SK-N-SH treated with all-trans-retinoic acid at 6 μM for 48 hours (cell line): ENCODE data around the gene CCDC87.

Experiments
- ATAC-seq: fragments of 200-7000 bp; cut with Tn5 transposase; 3 replicates; pipeline ENCODE4 v1.9.1; 2020; ENCODE audit warnings: mild to moderate bottlenecking, moderate library complexity
- ARNTL ChIP-seq: fragments of 450-650 bp; formaldehyde crosslinking; IDR thresholded peaks from 2 replicates; pipeline ENCODE4 v1.5.0; 2020; ENCODE audit warnings: low read depth, mild to moderate bottlenecking, moderate library complexity, borderline replicate concordance
- BACH2 ChIP-seq: fragments of 250-450 bp; sonication (Bioruptor Pico); IDR thresholded peaks from 2 replicates; pipeline ENCODE4 v1.9.0; 2021; ENCODE audit warnings: mild to moderate bottlenecking, borderline replicate concordance
- CSDC2 ChIP-seq: fragments of 250-450 bp; sonication (Bioruptor Pico); IDR thresholded peaks from 2 replicates; pipeline ENCODE4 v1.5.0; 2020; ENCODE audit warnings: mild to moderate bottlenecking, moderate library complexity
- CSRNP3 ChIP-seq: fragments of 250-450 bp; sonication (Bioruptor Pico); IDR thresholded peaks from 2 replicates; pipeline ENCODE4 v1.5.1; 2021; ENCODE audit warnings: mild to moderate bottlenecking, moderate library complexity
- ESRRG ChIP-seq: fragments of 250-450 bp; sonication (Bioruptor Pico); IDR thresholded peaks from 2 replicates; pipeline ENCODE4 v1.6.1; 2021; ENCODE audit warnings: mild to moderate bottlenecking
- GLIS3 ChIP-seq: fragments of 250-450 bp; sonication (Bioruptor Pico); IDR thresholded peaks from 2 replicates; pipeline ENCODE4 v1.5.0; 2020; ENCODE audit warnings: mild to moderate bottlenecking, moderate library complexity
- ISL1 ChIP-seq: fragments of 250-450 bp; sonication (Bioruptor Pico); IDR thresholded peaks from 2 replicates; pipeline ENCODE4 v2.1.2; 2022; ENCODE audit warnings: mild to moderate bottlenecking, moderate library complexity
- OSR1 ChIP-seq: fragments of 250-450 bp; sonication (Bioruptor Pico); IDR thresholded peaks from 2 replicates; pipeline ENCODE4 v1.8.0; 2022; ENCODE audit warnings: moderate library complexity, mild to moderate bottlenecking, inconsistent platforms
- PPARA ChIP-seq: fragments of 250-450 bp; sonication (Bioruptor Pico); IDR thresholded peaks from 2 replicates; pipeline ENCODE4 v1.5.0; 2020; ENCODE audit warnings: mild to moderate bottlenecking, borderline replicate concordance
- RARB ChIP-seq: fragments of 250-450 bp; sonication (Bioruptor Pico); IDR thresholded peaks from 2 replicates; pipeline ENCODE4 v1.8.0; 2021; ENCODE audit warnings: mild to moderate bottlenecking, moderate library complexity
- SNAI2 ChIP-seq: fragments of 250-450 bp; sonication (Bioruptor Pico); IDR thresholded peaks from 2 replicates; pipeline ENCODE4 v1.5.0; 2020; ENCODE audit warnings: mild to moderate bottlenecking, moderate library complexity
- TCF4 ChIP-seq: fragments of 250-450 bp; sonication (Bioruptor Pico); IDR thresholded peaks from 2 replicates; pipeline ENCODE4 v1.8.0; 2021; ENCODE audit warnings: mild to moderate bottlenecking, moderate library complexity, borderline replicate concordance
- TOX ChIP-seq: fragments of 250-450 bp; sonication (Bioruptor Pico); IDR thresholded peaks from 2 replicates; pipeline ENCODE4 v1.8.0; 2021; ENCODE audit warnings: mild to moderate bottlenecking, moderate library complexity, borderline replicate concordance
- ZC3H10 ChIP-seq: fragments of 250-450 bp; sonication (Bioruptor Pico); IDR thresholded peaks from 2 replicates; pipeline ENCODE4 v1.5.1; 2021; ENCODE audit warnings: mild to moderate bottlenecking, moderate library complexity
- ZFP3 ChIP-seq: fragments of 250-450 bp; sonication (Bioruptor Pico); IDR thresholded peaks from 2 replicates; pipeline ENCODE4 v1.5.0; 2020; ENCODE audit warnings: mild to moderate bottlenecking, moderate library complexity
- ZFP30 ChIP-seq: fragments of 450-650 bp; formaldehyde crosslinking; IDR thresholded peaks from 2 replicates; pipeline ENCODE4 v1.5.0; 2022; ENCODE audit warnings: mild to moderate bottlenecking, moderate library complexity
- ZNF565 ChIP-seq: fragments of 450-650 bp; formaldehyde crosslinking; conservative IDR thresholded peaks from 2 replicates; pipeline ENCODE4 v1.5.0; 2020; ENCODE audit warnings: low read depth, mild to moderate bottlenecking, moderate library complexity
- ZNF70 ChIP-seq: fragments of 450-650 bp; formaldehyde crosslinking; IDR thresholded peaks from 2 replicates; pipeline ENCODE4 v1.5.0; 2020; ENCODE audit warnings: mild to moderate bottlenecking, moderate library complexity
- ZNF8 ChIP-seq: fragments of 450-650 bp; formaldehyde crosslinking; IDR thresholded peaks from 2 replicates; pipeline ENCODE4 v1.5.0; 2020; ENCODE audit warnings: mild to moderate bottlenecking, moderate library complexity
- TF ChIP-seq, protein P1 (sequence below): fragments of 250-450 bp; sonication (Bioruptor Pico); IDR thresholded peaks from 2 replicates; pipeline ENCODE4 v1.5.0; 2020; ENCODE audit warnings: mild to moderate bottlenecking, moderate library complexity
- TF ChIP-seq, protein P2 (sequence below): fragments of 250-450 bp; sonication (Bioruptor Pico); IDR thresholded peaks from 2 replicates; pipeline ENCODE4 v1.5.1; 2020; ENCODE audit warnings: low read depth, mild to moderate bottlenecking, moderate library complexity

Gene CCDC87

GRCh38 chr11:66564984-66565383 is 27.9 kb downstream of the CCDC87 start:
- TF ChIP-seq SNAI2, result no peak
- no peak for TF ChIP-seq RARB (CRISPR knock-in tag)
- no peak for TF ChIP-seq ZNF565 (CRISPR knock-in tag)
- no peak for TF ChIP-seq CSRNP3 (CRISPR knock-in tag)
- no peak for TF ChIP-seq ARNTL
- TF ChIP-seq, protein P1, sequence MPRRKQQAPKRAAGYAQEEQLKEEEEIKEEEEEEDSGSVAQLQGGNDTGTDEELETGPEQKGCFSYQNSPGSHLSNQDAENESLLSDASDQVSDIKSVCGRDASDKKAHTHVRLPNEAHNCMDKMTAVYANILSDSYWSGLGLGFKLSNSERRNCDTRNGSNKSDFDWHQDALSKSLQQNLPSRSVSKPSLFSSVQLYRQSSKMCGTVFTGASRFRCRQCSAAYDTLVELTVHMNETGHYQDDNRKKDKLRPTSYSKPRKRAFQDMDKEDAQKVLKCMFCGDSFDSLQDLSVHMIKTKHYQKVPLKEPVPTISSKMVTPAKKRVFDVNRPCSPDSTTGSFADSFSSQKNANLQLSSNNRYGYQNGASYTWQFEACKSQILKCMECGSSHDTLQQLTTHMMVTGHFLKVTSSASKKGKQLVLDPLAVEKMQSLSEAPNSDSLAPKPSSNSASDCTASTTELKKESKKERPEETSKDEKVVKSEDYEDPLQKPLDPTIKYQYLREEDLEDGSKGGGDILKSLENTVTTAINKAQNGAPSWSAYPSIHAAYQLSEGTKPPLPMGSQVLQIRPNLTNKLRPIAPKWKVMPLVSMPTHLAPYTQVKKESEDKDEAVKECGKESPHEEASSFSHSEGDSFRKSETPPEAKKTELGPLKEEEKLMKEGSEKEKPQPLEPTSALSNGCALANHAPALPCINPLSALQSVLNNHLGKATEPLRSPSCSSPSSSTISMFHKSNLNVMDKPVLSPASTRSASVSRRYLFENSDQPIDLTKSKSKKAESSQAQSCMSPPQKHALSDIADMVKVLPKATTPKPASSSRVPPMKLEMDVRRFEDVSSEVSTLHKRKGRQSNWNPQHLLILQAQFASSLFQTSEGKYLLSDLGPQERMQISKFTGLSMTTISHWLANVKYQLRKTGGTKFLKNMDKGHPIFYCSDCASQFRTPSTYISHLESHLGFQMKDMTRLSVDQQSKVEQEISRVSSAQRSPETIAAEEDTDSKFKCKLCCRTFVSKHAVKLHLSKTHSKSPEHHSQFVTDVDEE (CRISPR knock-in tag), result no peak
- TF ChIP-seq ZNF8 (CRISPR knock-in tag), result no peak
- no peak for TF ChIP-seq PPARA (CRISPR knock-in tag)
- TF ChIP-seq CSDC2 (CRISPR knock-in tag), result no peak
- TF ChIP-seq TCF4, result no peak
- no peak for TF ChIP-seq ZFP3
- no peak for TF ChIP-seq ZNF70 (CRISPR knock-in tag)
- no peak for TF ChIP-seq ISL1 (CRISPR knock-in tag)
- TF ChIP-seq OSR1, result no peak
- no peak for TF ChIP-seq ZC3H10 (CRISPR knock-in tag)
- no peak for TF ChIP-seq ESRRG
- no peak for TF ChIP-seq BACH2
- TF ChIP-seq, all 23 proteins: peak for 0
- no peak for ATAC-seq

DNA sequence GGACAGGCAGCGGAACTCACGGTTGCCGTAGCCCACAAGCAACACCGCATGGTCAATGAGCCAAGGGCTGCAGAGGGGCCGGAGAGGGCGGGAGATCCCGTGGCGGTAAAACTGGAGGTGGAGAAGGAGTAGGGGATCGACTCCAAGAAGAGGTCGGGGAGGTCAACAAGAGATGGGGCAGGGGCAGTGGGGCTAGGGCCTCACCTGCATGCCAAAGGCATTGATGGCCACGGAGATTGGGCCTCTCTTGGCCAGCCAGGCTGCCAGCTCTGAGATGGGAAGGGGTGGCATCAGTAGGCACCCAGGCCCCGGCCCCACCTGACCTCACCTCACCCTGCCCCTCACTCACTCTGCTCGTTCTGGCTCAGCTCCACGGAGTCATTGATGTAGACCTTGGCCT is 28.3 kb downstream of the CCDC87 start:
- ATAC-seq, result no peak
- TF ChIP-seq GLIS3 (no peak), OSR1 (no peak), RARB (CRISPR knock-in tag) (no peak), PPARA (CRISPR knock-in tag) (no peak), BACH2 (no peak), ZNF8 (CRISPR knock-in tag) (no peak), ZFP30 (CRISPR knock-in tag) (no peak)
- TF ChIP-seq, protein P1 (CRISPR knock-in tag), result no peak
- TF ChIP-seq, protein P2, sequence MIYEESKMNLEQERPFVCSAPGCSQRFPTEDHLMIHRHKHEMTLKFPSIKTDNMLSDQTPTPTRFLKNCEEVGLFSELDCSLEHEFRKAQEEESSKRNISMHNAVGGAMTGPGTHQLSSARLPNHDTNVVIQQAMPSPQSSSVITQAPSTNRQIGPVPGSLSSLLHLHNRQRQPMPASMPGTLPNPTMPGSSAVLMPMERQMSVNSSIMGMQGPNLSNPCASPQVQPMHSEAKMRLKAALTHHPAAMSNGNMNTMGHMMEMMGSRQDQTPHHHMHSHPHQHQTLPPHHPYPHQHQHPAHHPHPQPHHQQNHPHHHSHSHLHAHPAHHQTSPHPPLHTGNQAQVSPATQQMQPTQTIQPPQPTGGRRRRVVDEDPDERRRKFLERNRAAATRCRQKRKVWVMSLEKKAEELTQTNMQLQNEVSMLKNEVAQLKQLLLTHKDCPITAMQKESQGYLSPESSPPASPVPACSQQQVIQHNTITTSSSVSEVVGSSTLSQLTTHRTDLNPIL, result no peak

DNA sequence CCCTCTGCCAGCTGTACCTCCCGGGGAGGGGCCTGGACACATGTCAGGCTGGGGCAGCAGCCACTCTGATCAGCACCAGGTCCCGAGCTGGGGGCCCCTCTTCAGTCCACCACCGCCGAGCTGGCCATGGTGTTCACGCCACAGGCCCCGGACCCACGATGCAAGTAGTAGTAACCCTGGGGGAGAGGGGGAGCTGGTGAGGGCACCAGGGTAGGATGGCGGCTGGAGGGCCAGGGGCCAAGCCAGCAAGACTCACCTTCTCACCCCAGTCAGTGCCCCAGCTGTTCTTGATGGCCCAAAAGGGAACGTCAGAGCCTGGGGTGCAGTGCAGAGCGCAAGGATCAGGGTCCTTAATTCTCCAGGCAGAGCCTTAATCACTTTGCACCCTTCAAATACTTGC is 29.0 kb downstream of the CCDC87 start:
- TF ChIP-seq CSDC2 (CRISPR knock-in tag), result no peak
- TF ChIP-seq ZC3H10 (CRISPR knock-in tag), result no peak
- TF ChIP-seq ARNTL, result no peak
- TF ChIP-seq SNAI2, result no peak
- TF ChIP-seq PPARA (CRISPR knock-in tag), result no peak
- TF ChIP-seq ISL1 (CRISPR knock-in tag), result no peak
- TF ChIP-seq ZFP3, result no peak
- TF ChIP-seq, all 23 proteins: peak for 0
- ATAC-seq, result no peak

- ATAC-seq, result no peak
- no peak for TF ChIP-seq ARNTL
- no peak for TF ChIP-seq TOX
- TF ChIP-seq ZNF565 (CRISPR knock-in tag), result no peak
- TF ChIP-seq, protein P1 (CRISPR knock-in tag), result no peak
- no peak for TF ChIP-seq BACH2
- no peak for TF ChIP-seq ZNF8 (CRISPR knock-in tag)
- TF ChIP-seq ZFP3, result no peak
- no peak for TF ChIP-seq ZNF70 (CRISPR knock-in tag)
- no peak for TF ChIP-seq ISL1 (CRISPR knock-in tag)
- TF ChIP-seq TCF4, result no peak
- TF ChIP-seq CSRNP3 (CRISPR knock-in tag), result no peak
- no peak for TF ChIP-seq GLIS3
- no peak for TF ChIP-seq SNAI2
- no peak for TF ChIP-seq CSDC2 (CRISPR knock-in tag)
- no peak for TF ChIP-seq PPARA (CRISPR knock-in tag)
- TF ChIP-seq ESRRG, result no peak
- no peak for TF ChIP-seq ZFP30 (CRISPR knock-in tag)
- TF ChIP-seq ZC3H10 (CRISPR knock-in tag), result no peak
- TF ChIP-seq, all 23 proteins: peak for 0
These were observed 29.8 kb downstream of the CCDC87 start for GRCh38 chr11:66562907-66563583.
